Peyer's patch (tissue), 4 donors: ENCODE measurements around the gene PCNX2.

ENCODE experiments used
- POLR2A ChIP-seq, 2 donors: fragments of 450-650 bp; IDR thresholded peaks; one replicate each; pipeline ENCODE4 v1.5.1; 2017; ENCODE audit warnings: antibody characterized with exemption in 2 of 2, mild to moderate bottlenecking in 2 of 2, moderate library complexity in 2 of 2
- TF ChIP-seq, protein P1 (sequence below), 6 experiments: fragments of 450-650 bp in 4 of 6; fragments of 200-600 bp in 2 of 6; sonication (generic) in 1 of 6; IDR thresholded peaks; one replicate each; pipeline ENCODE4 v1.5.1; 2017 to 2019; ENCODE audit warnings: antibody characterized with exemption in 6 of 6, mild to moderate bottlenecking in 3 of 6, moderate library complexity in 1 of 6

- TF ChIP-seq, protein P1, sequence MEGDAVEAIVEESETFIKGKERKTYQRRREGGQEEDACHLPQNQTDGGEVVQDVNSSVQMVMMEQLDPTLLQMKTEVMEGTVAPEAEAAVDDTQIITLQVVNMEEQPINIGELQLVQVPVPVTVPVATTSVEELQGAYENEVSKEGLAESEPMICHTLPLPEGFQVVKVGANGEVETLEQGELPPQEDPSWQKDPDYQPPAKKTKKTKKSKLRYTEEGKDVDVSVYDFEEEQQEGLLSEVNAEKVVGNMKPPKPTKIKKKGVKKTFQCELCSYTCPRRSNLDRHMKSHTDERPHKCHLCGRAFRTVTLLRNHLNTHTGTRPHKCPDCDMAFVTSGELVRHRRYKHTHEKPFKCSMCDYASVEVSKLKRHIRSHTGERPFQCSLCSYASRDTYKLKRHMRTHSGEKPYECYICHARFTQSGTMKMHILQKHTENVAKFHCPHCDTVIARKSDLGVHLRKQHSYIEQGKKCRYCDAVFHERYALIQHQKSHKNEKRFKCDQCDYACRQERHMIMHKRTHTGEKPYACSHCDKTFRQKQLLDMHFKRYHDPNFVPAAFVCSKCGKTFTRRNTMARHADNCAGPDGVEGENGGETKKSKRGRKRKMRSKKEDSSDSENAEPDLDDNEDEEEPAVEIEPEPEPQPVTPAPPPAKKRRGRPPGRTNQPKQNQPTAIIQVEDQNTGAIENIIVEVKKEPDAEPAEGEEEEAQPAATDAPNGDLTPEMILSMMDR (IDR thresholded peaks at IDR 0.05), result no peak
- TF ChIP-seq POLR2A (IDR thresholded peaks at IDR 0.05), result no peak
These were observed 296.9 kb downstream of the PCNX2 start for GRCh38 chr1:232998646-232999045.
